ENCODE results near the gene TOPBP1. TPM values are rescaled to one million over a fixed set of nuclear protein-coding genes. Genes with fewer than 3 reads are reported as not detected.
"Not testable (repeated sequence)": the region's sequence is repeated elsewhere in the genome, so short reads cannot be mapped to it uniquely, and the experiment has no call there.

The TOPBP1 gene
- polyA plus RNA-seq, 3 donors: 41.1 to 52.7 (median 43.5) TPM

- no peak for DNase-seq (ENCODE audit: extremely low read depth in 1 of 11, low read depth in 9 of 11, low spot score in 4 of 11)
Observed at GRCh38 chr3:133691273-133692107, 29.7 kb upstream of the TOPBP1 start.

DNA sequence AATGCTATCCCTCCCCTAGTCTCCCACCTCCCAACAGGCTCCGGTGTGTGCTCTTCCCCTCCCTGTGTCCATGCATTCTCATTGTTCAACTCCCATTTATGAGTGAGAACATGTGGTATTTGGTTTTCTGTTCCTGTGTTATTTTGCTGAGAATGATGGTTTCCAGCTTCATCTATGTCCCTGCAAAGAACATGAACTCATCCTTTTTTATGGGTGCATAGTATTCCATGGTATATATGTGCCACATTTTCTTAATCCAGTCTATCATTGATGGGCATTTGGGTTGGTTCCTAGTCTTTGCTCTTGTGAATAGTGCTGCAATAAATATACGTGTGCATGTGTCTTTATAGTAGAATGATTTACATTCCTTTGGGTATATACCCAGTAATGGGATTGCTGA lies 16.3 kb upstream of the TOPBP1 start:
- not testable (repeated sequence) for DNase-seq (ENCODE audit: extremely low read depth in 1 of 11, low read depth in 9 of 11, low spot score in 4 of 11)

GRCh38 chr3:133676336-133677118 lies 14.8 kb upstream of the TOPBP1 start:
- DNase-seq (ENCODE audit: extremely low read depth in 1 of 11, low read depth in 9 of 11, low spot score in 4 of 11): no peak

DNA sequence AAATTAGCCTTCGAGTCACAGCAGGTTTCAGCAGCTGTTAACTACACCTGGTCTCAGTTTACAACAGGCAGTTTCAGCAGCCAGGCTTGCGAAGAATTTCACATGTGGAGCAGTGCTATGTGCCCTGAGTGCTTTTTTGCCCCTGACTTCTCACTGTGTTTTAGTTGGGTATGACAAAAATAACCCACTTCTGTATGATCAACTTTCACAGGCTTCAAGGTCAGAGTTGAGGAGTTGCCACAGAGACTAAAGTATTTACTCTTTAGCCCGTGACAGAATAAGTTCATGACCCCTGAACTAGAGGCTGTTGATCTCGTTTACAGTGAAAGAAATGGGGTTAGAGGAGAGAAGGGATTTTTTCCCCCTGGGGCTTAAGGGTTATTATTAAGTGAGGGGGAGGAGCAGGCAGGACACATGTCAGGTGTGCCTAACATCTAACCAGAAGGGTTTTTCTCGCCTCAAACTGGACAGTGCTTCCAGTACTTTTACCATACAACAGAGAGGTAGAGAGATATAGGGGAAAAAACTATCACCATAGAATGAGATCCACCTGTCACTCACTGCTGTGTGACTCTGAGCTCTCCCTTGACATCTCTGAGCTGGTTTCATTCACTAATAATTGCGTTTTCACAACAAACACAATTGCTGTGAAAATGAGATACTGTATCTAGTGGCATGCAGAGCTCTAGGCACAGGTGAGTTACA lies 14.0 kb upstream of the TOPBP1 start:
- no peak for DNase-seq (ENCODE audit: extremely low read depth in 1 of 11, low read depth in 9 of 11, low spot score in 4 of 11)

- no peak for DNase-seq (ENCODE audit: extremely low read depth in 1 of 11, low read depth in 9 of 11, low spot score in 4 of 11)
Observed at GRCh38 chr3:133674290-133674919, 12.7 kb upstream of the TOPBP1 start.

GRCh38 chr3:133673746-133674145 lies 12.0 kb upstream of the TOPBP1 start:
- no peak for DNase-seq (ENCODE audit: extremely low read depth in 1 of 11, low read depth in 9 of 11, low spot score in 4 of 11)

DNA sequence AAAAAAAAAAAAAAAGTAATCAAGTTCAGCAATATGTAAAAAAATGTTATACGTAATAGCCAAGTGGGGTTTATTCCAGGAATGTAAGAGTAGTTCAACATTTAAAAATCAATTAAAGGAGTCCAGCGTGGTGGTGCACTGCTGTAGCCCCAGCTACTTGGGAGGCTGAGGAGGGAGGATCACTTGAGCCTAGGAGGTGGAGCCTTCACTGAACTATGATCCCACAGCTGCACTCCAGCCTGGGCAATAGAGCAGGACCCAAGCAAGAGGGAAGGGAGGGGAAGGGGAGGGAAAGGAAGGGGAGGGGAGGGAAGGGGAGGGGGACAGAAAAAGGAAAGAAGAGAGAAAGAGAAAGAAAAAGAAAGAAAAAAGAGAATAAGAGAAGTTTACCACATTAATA lies 10.7 kb upstream of the TOPBP1 start:
- no peak for DNase-seq (ENCODE audit: extremely low read depth in 1 of 11, low read depth in 9 of 11, low spot score in 4 of 11)

DNA sequence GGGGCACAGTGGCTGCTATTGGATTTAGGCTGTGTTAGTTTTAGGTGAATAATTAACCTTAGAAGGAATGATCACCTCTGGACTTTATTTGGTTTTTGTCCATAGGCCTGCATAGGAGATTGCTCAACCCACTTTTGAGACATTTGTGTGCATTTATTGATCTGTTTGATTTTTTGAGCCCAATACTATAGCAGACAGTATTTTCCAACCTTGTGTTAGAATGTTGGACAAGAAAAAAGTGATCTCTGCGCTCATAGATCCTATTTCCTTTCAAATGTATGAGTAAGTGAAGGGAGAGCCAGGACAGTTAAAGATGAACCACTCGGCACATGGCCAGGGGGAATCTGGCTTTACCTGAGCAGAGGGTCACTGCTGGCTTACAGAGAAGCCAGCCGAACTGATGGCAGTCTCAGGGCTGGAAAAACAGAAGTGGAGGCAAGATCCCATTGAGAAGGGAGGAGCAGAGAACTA lies 8.8 kb upstream of the TOPBP1 start:
- no peak for DNase-seq (ENCODE audit: extremely low read depth in 1 of 11, low read depth in 9 of 11, low spot score in 4 of 11)

- no peak for DNase-seq (ENCODE audit: extremely low read depth in 1 of 11, low read depth in 9 of 11, low spot score in 4 of 11)
Observed at GRCh38 chr3:133669949-133670524, 8.3 kb upstream of the TOPBP1 start.

DNA sequence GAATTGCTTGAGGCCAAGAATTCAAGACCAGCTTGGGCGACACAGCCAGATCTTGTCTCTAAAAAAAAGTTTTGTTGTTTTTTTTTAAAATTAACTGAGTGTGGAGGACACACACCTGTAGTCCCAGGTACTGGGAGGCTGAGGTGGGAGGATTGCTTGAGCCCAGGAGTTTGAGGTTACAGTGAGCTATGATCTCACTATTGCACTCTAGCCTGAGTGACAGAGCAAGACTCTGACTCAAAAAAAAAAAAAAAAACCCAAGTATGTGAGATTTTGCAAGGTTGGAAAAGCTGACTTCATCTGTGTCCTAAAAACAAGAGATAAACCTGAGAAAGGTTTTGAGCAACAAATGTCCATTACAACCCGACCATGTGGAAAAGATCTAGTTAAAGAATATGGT lies 5.4 kb upstream of the TOPBP1 start:
- DNase-seq (ENCODE audit: extremely low read depth in 1 of 11, low read depth in 9 of 11, low spot score in 4 of 11): no peak

DNA sequence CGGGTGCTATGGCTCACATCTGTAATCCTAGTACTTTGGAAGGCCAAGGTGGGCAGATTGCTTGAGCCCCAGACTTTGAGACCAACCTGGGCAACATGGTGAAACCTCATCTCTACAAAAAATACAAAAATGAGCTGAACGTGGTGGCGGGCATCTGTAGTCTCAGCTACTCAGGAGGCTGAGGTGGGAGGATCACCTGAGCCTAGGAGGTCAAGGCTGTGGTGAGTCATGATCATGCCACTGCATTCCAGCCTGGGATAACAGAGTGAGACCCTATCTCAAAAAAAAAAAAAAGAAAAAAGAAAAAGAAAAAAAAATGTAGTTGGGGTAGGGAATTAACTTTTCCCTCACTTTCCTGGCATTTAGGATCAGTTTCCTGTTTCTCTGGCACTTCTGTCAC lies 3.4 kb upstream of the TOPBP1 start:
- DNase-seq (ENCODE audit: extremely low read depth in 1 of 11, low read depth in 9 of 11, low spot score in 4 of 11): not testable (repeated sequence)

- peak in 4 of 11 donors; percentile 47 to 57 (median 52) for DNase-seq (ENCODE audit: extremely low read depth in 1 of 11, low read depth in 9 of 11, low spot score in 4 of 11)
Observed at GRCh38 chr3:133663569-133664313, 2.0 kb upstream of the TOPBP1 start.

GRCh38 chr3:133662278-133662651 lies 524 bp upstream of the TOPBP1 start:
- no peak for DNase-seq (ENCODE audit: extremely low read depth in 1 of 11, low read depth in 9 of 11, low spot score in 4 of 11)

DNA sequence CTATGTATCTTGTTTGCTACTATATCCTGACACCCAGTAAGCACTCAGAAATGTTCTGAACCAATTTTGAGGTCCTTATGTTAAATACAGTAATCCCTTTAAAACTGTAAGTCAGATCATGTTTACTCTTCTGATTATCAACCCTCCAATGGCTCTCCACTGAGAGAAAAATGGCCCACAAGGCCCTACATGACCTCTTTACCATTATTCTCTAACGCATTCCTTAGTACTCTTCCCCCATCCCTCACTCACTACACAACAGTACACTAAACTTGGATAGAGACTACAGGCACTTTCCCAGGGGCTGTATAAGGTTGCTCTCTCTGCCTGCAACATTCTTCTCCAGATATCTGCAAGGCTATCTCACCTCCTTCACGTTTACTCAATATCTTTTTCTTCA lies 1.9 kb downstream of the TOPBP1 start:
- DNase-seq (ENCODE audit: extremely low read depth in 1 of 11, low read depth in 9 of 11, low spot score in 4 of 11): no peak

DNA sequence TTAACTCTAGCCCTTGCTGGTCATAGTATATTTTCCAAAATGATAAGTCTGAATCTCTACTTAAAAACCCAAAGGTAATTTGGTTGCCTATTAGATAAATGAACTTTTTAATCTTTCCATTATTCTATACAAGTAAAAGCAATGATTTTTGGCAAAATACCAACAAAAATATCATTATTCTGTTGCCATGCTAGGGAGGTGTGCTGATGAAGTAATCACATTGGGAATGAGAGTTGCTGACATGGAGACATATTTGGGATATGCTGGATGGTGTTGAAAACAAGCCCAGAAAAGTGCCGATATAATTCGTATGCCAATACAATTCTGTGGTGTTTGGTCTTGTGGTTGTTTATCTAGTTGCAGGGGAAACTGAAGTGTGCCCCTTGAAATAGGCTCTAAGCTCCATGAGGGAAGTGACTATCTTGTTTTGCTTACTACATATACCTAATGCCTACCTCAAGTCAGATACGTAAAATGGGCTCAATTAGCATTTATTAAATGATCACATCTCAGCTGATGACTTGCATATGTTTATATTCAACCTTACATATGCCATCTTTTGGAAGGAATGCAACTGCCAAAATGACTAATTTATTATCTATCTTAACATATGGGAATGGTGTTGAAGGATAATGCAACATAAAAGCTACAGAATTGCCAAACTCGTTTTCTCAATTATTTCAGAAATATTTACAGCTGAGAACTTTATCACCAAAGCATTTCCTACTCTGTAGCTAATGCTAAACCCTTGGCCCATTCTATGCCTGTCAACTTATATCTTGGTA lies 5.8 kb downstream of the TOPBP1 start:
- no peak for DNase-seq (ENCODE audit: extremely low read depth in 1 of 11, low read depth in 9 of 11, low spot score in 4 of 11)

- no peak for DNase-seq (ENCODE audit: extremely low read depth in 1 of 11, low read depth in 9 of 11, low spot score in 4 of 11)
Observed at GRCh38 chr3:133649486-133650068, 12.2 kb downstream of the TOPBP1 start.

DNA sequence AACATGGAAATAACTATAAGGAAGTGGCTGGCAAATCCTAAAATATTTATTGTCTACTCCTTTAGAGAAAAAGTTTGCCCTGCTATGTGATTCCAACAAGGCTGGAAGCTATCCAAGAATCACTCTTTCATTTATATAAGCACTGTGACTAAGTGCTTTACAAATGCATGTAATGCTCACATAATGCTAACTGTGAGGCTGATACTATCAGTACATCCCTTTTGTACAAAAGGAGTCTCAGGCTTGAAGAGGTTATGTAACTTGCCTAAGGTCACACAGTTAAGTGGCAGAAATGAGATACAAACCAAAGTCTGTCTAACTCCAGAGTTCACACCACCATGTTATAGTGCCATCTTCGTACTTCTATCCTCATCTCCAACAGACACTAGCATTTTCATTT lies 17.0 kb downstream of the TOPBP1 start:
- DNase-seq (ENCODE audit: extremely low read depth in 1 of 11, low read depth in 9 of 11, low spot score in 4 of 11): no peak

All from renal cortex interstitium (tissue), 11 donors.